Measurements from ENCODE around the gene GRIK4.

DNA sequence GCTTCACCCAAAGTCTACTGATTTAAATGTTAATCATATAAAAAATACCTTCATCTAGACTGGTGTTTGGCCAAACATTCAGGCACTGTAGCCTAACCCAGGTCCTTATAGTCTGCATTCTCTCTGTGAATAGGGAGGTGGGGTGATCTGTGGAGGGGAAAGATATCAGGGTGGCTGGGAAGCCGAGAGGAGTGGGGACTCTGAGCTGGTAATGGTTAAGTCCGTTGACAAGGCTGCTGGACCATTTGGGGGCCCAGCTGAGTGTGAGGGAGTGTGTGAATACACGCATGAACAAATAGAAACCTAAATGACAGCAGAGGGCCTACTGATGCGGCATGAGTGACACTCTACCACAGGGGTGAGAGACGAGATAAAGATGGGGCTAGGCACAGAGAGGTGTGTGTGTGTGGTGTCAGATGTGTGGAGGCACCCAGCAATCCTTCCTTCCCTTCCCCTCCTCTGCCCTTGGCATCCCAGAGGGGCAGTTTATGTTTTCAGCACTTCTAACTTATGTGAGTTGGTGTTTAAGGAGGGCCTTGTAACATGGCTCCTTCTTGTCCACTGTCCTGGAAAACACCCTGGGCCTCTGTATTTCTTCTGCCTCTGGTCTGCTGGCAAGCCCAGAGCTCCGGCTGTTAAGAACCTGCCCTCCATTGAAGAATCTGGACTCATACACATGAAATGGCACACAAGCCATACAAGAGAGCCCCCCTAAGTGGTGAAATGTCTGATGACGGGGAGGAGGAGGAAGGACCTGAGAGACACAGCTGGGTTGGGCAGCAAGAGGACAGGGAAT, 263.2 kb downstream of the GRIK4 start:
- TF ChIP-seq TAF1 (conservative IDR thresholded peaks at IDR 0.05) (no peak), HNF4A (conservative IDR thresholded peaks at IDR 0.05) (no peak), EGR1 (IDR thresholded peaks at IDR 0.05; ENCODE audit: low read depth in 2 of 2) (no peak), FOXA1 (IDR thresholded peaks at IDR 0.05) (no peak), GABPA (IDR thresholded peaks at IDR 0.05 in 1 of 2, conservative IDR thresholded peaks at IDR 0.05 in 1 of 2) (no peak), RAD21 (IDR thresholded peaks at IDR 0.05) (no peak), JUND (IDR thresholded peaks at IDR 0.05) (no peak)
- TF ChIP-seq, protein P1, sequence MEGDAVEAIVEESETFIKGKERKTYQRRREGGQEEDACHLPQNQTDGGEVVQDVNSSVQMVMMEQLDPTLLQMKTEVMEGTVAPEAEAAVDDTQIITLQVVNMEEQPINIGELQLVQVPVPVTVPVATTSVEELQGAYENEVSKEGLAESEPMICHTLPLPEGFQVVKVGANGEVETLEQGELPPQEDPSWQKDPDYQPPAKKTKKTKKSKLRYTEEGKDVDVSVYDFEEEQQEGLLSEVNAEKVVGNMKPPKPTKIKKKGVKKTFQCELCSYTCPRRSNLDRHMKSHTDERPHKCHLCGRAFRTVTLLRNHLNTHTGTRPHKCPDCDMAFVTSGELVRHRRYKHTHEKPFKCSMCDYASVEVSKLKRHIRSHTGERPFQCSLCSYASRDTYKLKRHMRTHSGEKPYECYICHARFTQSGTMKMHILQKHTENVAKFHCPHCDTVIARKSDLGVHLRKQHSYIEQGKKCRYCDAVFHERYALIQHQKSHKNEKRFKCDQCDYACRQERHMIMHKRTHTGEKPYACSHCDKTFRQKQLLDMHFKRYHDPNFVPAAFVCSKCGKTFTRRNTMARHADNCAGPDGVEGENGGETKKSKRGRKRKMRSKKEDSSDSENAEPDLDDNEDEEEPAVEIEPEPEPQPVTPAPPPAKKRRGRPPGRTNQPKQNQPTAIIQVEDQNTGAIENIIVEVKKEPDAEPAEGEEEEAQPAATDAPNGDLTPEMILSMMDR (IDR thresholded peaks at IDR 0.05; ENCODE audit: low read depth, low read length, missing input control): no peak
- TF ChIP-seq, protein P2, sequence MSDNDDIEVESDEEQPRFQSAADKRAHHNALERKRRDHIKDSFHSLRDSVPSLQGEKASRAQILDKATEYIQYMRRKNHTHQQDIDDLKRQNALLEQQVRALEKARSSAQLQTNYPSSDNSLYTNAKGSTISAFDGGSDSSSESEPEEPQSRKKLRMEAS (IDR thresholded peaks at IDR 0.05): no peak
- TF ChIP-seq, protein P3, sequence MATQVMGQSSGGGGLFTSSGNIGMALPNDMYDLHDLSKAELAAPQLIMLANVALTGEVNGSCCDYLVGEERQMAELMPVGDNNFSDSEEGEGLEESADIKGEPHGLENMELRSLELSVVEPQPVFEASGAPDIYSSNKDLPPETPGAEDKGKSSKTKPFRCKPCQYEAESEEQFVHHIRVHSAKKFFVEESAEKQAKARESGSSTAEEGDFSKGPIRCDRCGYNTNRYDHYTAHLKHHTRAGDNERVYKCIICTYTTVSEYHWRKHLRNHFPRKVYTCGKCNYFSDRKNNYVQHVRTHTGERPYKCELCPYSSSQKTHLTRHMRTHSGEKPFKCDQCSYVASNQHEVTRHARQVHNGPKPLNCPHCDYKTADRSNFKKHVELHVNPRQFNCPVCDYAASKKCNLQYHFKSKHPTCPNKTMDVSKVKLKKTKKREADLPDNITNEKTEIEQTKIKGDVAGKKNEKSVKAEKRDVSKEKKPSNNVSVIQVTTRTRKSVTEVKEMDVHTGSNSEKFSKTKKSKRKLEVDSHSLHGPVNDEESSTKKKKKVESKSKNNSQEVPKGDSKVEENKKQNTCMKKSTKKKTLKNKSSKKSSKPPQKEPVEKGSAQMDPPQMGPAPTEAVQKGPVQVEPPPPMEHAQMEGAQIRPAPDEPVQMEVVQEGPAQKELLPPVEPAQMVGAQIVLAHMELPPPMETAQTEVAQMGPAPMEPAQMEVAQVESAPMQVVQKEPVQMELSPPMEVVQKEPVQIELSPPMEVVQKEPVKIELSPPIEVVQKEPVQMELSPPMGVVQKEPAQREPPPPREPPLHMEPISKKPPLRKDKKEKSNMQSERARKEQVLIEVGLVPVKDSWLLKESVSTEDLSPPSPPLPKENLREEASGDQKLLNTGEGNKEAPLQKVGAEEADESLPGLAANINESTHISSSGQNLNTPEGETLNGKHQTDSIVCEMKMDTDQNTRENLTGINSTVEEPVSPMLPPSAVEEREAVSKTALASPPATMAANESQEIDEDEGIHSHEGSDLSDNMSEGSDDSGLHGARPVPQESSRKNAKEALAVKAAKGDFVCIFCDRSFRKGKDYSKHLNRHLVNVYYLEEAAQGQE (IDR thresholded peaks at IDR 0.05): no peak
- TF ChIP-seq, protein P4, sequence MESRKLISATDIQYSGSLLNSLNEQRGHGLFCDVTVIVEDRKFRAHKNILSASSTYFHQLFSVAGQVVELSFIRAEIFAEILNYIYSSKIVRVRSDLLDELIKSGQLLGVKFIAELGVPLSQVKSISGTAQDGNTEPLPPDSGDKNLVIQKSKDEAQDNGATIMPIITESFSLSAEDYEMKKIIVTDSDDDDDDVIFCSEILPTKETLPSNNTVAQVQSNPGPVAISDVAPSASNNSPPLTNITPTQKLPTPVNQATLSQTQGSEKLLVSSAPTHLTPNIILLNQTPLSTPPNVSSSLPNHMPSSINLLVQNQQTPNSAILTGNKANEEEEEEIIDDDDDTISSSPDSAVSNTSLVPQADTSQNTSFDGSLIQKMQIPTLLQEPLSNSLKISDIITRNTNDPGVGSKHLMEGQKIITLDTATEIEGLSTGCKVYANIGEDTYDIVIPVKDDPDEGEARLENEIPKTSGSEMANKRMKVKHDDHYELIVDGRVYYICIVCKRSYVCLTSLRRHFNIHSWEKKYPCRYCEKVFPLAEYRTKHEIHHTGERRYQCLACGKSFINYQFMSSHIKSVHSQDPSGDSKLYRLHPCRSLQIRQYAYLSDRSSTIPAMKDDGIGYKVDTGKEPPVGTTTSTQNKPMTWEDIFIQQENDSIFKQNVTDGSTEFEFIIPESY (IDR thresholded peaks at IDR 0.05): no peak

Data from liver (tissue), 3 donors.